Activated CD4-positive, CD25-positive, alpha-beta regulatory T cell (primary cell): ENCODE data around the gene CSRP3.

Experiments used
- DNase-seq, 4 experiments: peaks; one replicate each; lab custom pipeline; 2025; lab: John Stamatoyannopoulos, UW

Gene CSRP3

GRCh38 chr11:19225581-19225980, 23.8 kb upstream of the CSRP3 start:
- no peak for DNase-seq

GRCh38 chr11:19225123-19225522, 23.3 kb upstream of the CSRP3 start:
- DNase-seq, result no peak

GRCh38 chr11:19220903-19221724, 19.3 kb upstream of the CSRP3 start:
- no peak for DNase-seq

- no peak for DNase-seq
Observed at GRCh38 chr11:19218786-19219460, 17.1 kb upstream of the CSRP3 start.

GRCh38 chr11:19218216-19218615, 16.4 kb upstream of the CSRP3 start:
- no peak for DNase-seq

GRCh38 chr11:19216709-19217374, 15.1 kb upstream of the CSRP3 start:
- DNase-seq, result no peak

- DNase-seq, result no peak
Observed at GRCh38 chr11:19216021-19216420, 14.2 kb upstream of the CSRP3 start.

- no peak for DNase-seq
Observed at GRCh38 chr11:19209617-19210370, 8.0 kb upstream of the CSRP3 start.

- DNase-seq, result no peak
Observed at GRCh38 chr11:19208959-19209546, 7.3 kb upstream of the CSRP3 start.

- no peak for DNase-seq
Observed at GRCh38 chr11:19208181-19208580, 6.4 kb upstream of the CSRP3 start.

GRCh38 chr11:19204836-19205235, 3.1 kb upstream of the CSRP3 start:
- DNase-seq, result no peak

- DNase-seq, result no peak
Observed at GRCh38 chr11:19200410-19201201, 1.2 kb downstream of the CSRP3 start.

GRCh38 chr11:19199771-19200170, 2.0 kb downstream of the CSRP3 start:
- DNase-seq, result no peak

GRCh38 chr11:19199048-19199447, 2.7 kb downstream of the CSRP3 start:
- no peak for DNase-seq

GRCh38 chr11:19196432-19196831, 5.4 kb downstream of the CSRP3 start:
- DNase-seq, result no peak

- no peak for DNase-seq
Observed at GRCh38 chr11:19194620-19195308, 7.0 kb downstream of the CSRP3 start.

GRCh38 chr11:19193916-19194315, 7.9 kb downstream of the CSRP3 start:
- no peak for DNase-seq

- DNase-seq, result no peak
Observed at GRCh38 chr11:19191530-19192169, 10.1 kb downstream of the CSRP3 start.

- no peak for DNase-seq
Observed at GRCh38 chr11:19187833-19188258, 13.9 kb downstream of the CSRP3 start.
